Measurements from ENCODE around the gene BPIFA2. TPM values are rescaled to one million over a fixed set of nuclear protein-coding genes. Genes with fewer than 3 reads are reported as not detected.

BPIFA2 gene
- polyA plus RNA-seq, 1 donor (not counting 4 experiments of a cell fraction or from before 2014, with no cell fraction given), result not detected

- no peak for DNase-seq (ENCODE audit: low read depth, low spot score)
- no peak for TF ChIP-seq CTCF (optimal IDR thresholded peaks at IDR 0.05 in 1 of 3, IDR thresholded peaks at IDR 0.05 in 1 of 3, conservative IDR thresholded peaks at IDR 0.05 in 1 of 3; ENCODE audit: extremely low read depth in 1 of 3, insufficient read depth in 2 of 3, low read length in 3 of 3)
- TF ChIP-seq EZH2 (IDR thresholded peaks at IDR 0.05; ENCODE audit: low read length), result no peak
- Histone ChIP-seq H3K4me2 (ENCODE audit: control insufficient read depth, extremely low read depth, insufficient read depth, low read depth, low read length) (no peak overlapping the region), H3K27ac (ENCODE audit: control insufficient read depth, insufficient read depth, low read length) (no peak overlapping the region), H3K9me3 (ENCODE audit: control insufficient read depth, low read depth, low read length) (no peaks in the 10 kb centered on the region), H2AFZ (ENCODE audit: control insufficient read depth, low read length) (no peak overlapping the region), H3K79me2 (ENCODE audit: control insufficient read depth, insufficient read depth, low read length) (no peaks in the 10 kb centered on the region), H3K9me1 (ENCODE audit: control insufficient read depth, extremely low read depth, insufficient read depth, low read length) (no peaks in the 10 kb centered on the region), H3K9ac (ENCODE audit: control insufficient read depth, extremely low read depth, insufficient read depth, low read length) (no peak overlapping the region), H3K4me3 (ENCODE audit: control insufficient read depth in 2 of 3, extremely low read depth in 1 of 3, insufficient read depth in 2 of 3, low read depth in 1 of 3, low read length in 3 of 3) (no peak overlapping the region), H3K27me3 (ENCODE audit: control insufficient read depth, extremely low read depth, insufficient read depth, low read length) (no peaks in the 10 kb centered on the region), H4K20me1 (ENCODE audit: control insufficient read depth, extremely low read depth, insufficient read depth, low read length) (no peaks in the 10 kb centered on the region), H3K36me3 (ENCODE audit: control insufficient read depth in 2 of 2, extremely low read depth in 1 of 2, insufficient read depth in 2 of 2, low read length in 2 of 2) (no peaks in the 10 kb centered on the region), H3K4me1 (ENCODE audit: control insufficient read depth, extremely low read depth, insufficient read depth, low read length) (no peaks in the 10 kb centered on the region)
- dilution Hi-C loops (cut with MboI; ENCODE audit: extremely low pct_ligation_motif_present, low sequenced_read_pairs), result no loop called here
- FAIRE-seq, result no peak
These were observed 56.4 kb downstream of the BPIFA2 start for GRCh38 chr20:33224399-33224798.

GRCh38 chr20:33229843-33230242, 61.9 kb downstream of the BPIFA2 start:
- no peak for DNase-seq (ENCODE audit: low read depth, low spot score)
- TF ChIP-seq CTCF (optimal IDR thresholded peaks at IDR 0.05 in 1 of 3, IDR thresholded peaks at IDR 0.05 in 1 of 3, conservative IDR thresholded peaks at IDR 0.05 in 1 of 3; ENCODE audit: extremely low read depth in 1 of 3, insufficient read depth in 2 of 3, low read length in 3 of 3) (no peak), EZH2 (IDR thresholded peaks at IDR 0.05; ENCODE audit: low read length) (no peak)
- no peak for FAIRE-seq

More at GRCh38 chr20:33229843-33230242, 61.9 kb downstream of the BPIFA2 start:
- no peaks in the 10 kb centered on the region for H4K20me1 ChIP-seq (ENCODE audit: control insufficient read depth, extremely low read depth, insufficient read depth, low read length)
- no peak overlapping the region for H3K27ac ChIP-seq (ENCODE audit: control insufficient read depth, insufficient read depth, low read length)
- no peak overlapping the region for H3K4me2 ChIP-seq (ENCODE audit: control insufficient read depth, extremely low read depth, insufficient read depth, low read depth, low read length)
- no peaks in the 10 kb centered on the region for H3K9me3 ChIP-seq (ENCODE audit: control insufficient read depth, low read depth, low read length)
- no peaks in the 10 kb centered on the region for H3K79me2 ChIP-seq (ENCODE audit: control insufficient read depth, insufficient read depth, low read length)
- H3K27me3 ChIP-seq (ENCODE audit: control insufficient read depth, extremely low read depth, insufficient read depth, low read length), result no peaks in the 10 kb centered on the region
- H3K9me1 ChIP-seq (ENCODE audit: control insufficient read depth, extremely low read depth, insufficient read depth, low read length), result no peaks in the 10 kb centered on the region
- dilution Hi-C loops (cut with MboI; ENCODE audit: extremely low pct_ligation_motif_present, low sequenced_read_pairs), result no loop called here
- no peak overlapping the region for H2AFZ ChIP-seq (ENCODE audit: control insufficient read depth, low read length)
- H3K4me3 ChIP-seq (ENCODE audit: control insufficient read depth in 2 of 3, extremely low read depth in 1 of 3, insufficient read depth in 2 of 3, low read depth in 1 of 3, low read length in 3 of 3), result no peak overlapping the region
- no peaks in the 10 kb centered on the region for H3K36me3 ChIP-seq (ENCODE audit: control insufficient read depth in 2 of 2, extremely low read depth in 1 of 2, insufficient read depth in 2 of 2, low read length in 2 of 2)
- no peaks in the 10 kb centered on the region for H3K4me1 ChIP-seq (ENCODE audit: control insufficient read depth, extremely low read depth, insufficient read depth, low read length)
- H3K9ac ChIP-seq (ENCODE audit: control insufficient read depth, extremely low read depth, insufficient read depth, low read length), result no peak overlapping the region

Other genes with a start within 250 kb of the BPIFA2 start
- gene SUN5, start 163.7 kb upstream of the BPIFA2 start, polyA plus RNA-seq, result not detected in 3 replicates
- not detected in 3 replicates for gene BPIFB2, start 160.5 kb upstream of the BPIFA2 start, polyA plus RNA-seq
- gene BPIFB6, start 136.5 kb upstream of the BPIFA2 start, polyA plus RNA-seq, result not detected in 3 replicates
- not detected in 3 replicates for gene BPIFB3, start 114.3 kb upstream of the BPIFA2 start, polyA plus RNA-seq
- not detected in 3 replicates for gene BPIFB4, start 88.5 kb upstream of the BPIFA2 start, polyA plus RNA-seq
- not detected in 3 replicates for gene BPIFA3, start 49.2 kb downstream of the BPIFA2 start, polyA plus RNA-seq
- gene BPIFA1, start 67.8 kb downstream of the BPIFA2 start, polyA plus RNA-seq, result not detected in 3 replicates
- not detected in 3 replicates for gene BPIFB1, start 115.1 kb downstream of the BPIFA2 start, polyA plus RNA-seq
- 25.2 to 40.2 TPM (median 34.0 TPM) in 3 replicates for gene CDK5RAP1, start 233.4 kb downstream of the BPIFA2 start, polyA plus RNA-seq